Neural progenitor cell (in vitro differentiated cells): ENCODE measurements around the gene IGFBP4. TPM values are rescaled to one million over a fixed set of nuclear protein-coding genes. Genes with fewer than 3 reads are reported as not detected.

Experiments used
- DNase-seq: peaks from one replicate; pipeline ENCODE4 v3.0.0-alpha.2; 2016; ENCODE audit warnings: low spot score
- H2AFZ ChIP-seq: fragments of 200-600 bp; sonication (generic); replicated peaks from 2 replicates; pipeline ENCODE4 v1.6.1; 2016; ENCODE audit warnings: antibody characterized with exemption
- H3F3A ChIP-seq: fragments of 200-600 bp; sonication (generic); 2 replicates; pipeline ENCODE4 v1.6.1; 2016; ENCODE audit warnings: antibody characterized with exemption, low read depth
- H3K27ac ChIP-seq: fragments of 200-600 bp; sonication (generic); 2 replicates; pipeline ENCODE4 v1.5.1; 2016; ENCODE audit warnings: mild to moderate bottlenecking
- H3K27me3 ChIP-seq: fragments of 200-600 bp; sonication (generic); 2 replicates; pipeline ENCODE4 v1.6.1; 2016; ENCODE audit warnings: mild to moderate bottlenecking, moderate library complexity
- H3K36me3 ChIP-seq: fragments of 200-600 bp; sonication (generic); 2 replicates; pipeline ENCODE4 v1.5.1; 2016
- H3K4me1 ChIP-seq: fragments of 200-600 bp; sonication (generic); 2 replicates; pipeline ENCODE4 v1.6.1; 2016; ENCODE audit warnings: mixed run types
- H3K4me2 ChIP-seq: fragments of 200-600 bp; sonication (generic); 2 replicates; pipeline ENCODE4 v1.6.1; 2016
- H3K4me3 ChIP-seq: fragments of 200-600 bp; sonication (generic); 2 replicates; pipeline ENCODE4 v1.5.1; 2016
- H3K79me2 ChIP-seq: fragments of 200-600 bp; sonication (generic); 2 replicates; pipeline ENCODE4 v1.6.1; 2016; ENCODE audit warnings: low read depth
- H3K9ac ChIP-seq: fragments of 200-600 bp; sonication (generic); 2 replicates; pipeline ENCODE4 v1.6.1; 2016
- H3K9me3 ChIP-seq: fragments of 200-600 bp; sonication (generic); 2 replicates; pipeline ENCODE4 v1.5.1; 2016; ENCODE audit warnings: low read depth
- H4K20me1 ChIP-seq: fragments of 200-600 bp; sonication (generic); 2 replicates; pipeline ENCODE4 v1.6.1; 2016; ENCODE audit warnings: low read depth
- H3K27ac Mint-ChIP-seq: 3 replicates; pipeline ENCODE4 v1.8.0; 2021; ENCODE audit warnings: mixed read lengths
- H3K27me3 Mint-ChIP-seq: 2 replicates; pipeline ENCODE4 v1.8.0; 2022; ENCODE audit warnings: low read depth, mild to moderate bottlenecking, inconsistent platforms, moderate library complexity, mixed read lengths; ENCODE audit not compliant: insufficient read depth
- H3K36me3 Mint-ChIP-seq: 3 replicates; pipeline ENCODE4 v1.8.0; 2021; ENCODE audit warnings: mixed read lengths
- H3K4me1 Mint-ChIP-seq: 3 replicates; pipeline ENCODE4 v1.8.0; 2021; ENCODE audit warnings: mixed read lengths
- H3K4me3 Mint-ChIP-seq: 3 replicates; pipeline ENCODE4 v1.8.0; 2021; ENCODE audit warnings: mild to moderate bottlenecking, moderate library complexity, mixed read lengths
- H3K9me3 Mint-ChIP-seq: 3 replicates; pipeline ENCODE4 v1.8.0; 2020; ENCODE audit warnings: mixed read lengths
- EZH2 ChIP-seq: fragments of 200-600 bp; sonication (generic); IDR thresholded peaks from 2 replicates; pipeline ENCODE4 v1.6.1; 2017; ENCODE audit warnings: antibody characterized with exemption, mild to moderate bottlenecking, moderate library complexity
- EZH2phosphoT487 ChIP-seq: fragments of 200-600 bp; sonication (generic); IDR thresholded peaks from 2 replicates; pipeline ENCODE4 v1.6.1; 2017; ENCODE audit warnings: antibody characterized with exemption
- total RNA-seq: library from RNA; depleted of rRNA; stranded (reverse); fragments of >200 nt; gene quantifications from 2 replicates; pipeline ENCODE4 v1.2.3, GENCODE V29; 2015; ENCODE audit warnings: low replicate concordance
- TF ChIP-seq, protein P1 (sequence below): fragments of 200-600 bp; sonication (generic); IDR thresholded peaks from 2 replicates; pipeline ENCODE4 v1.5.1; 2017; ENCODE audit warnings: antibody characterized with exemption, mild to moderate bottlenecking

IGFBP4 gene
- total RNA-seq, 1 donor from 2014 or later = 14.4 TPM

DNA sequence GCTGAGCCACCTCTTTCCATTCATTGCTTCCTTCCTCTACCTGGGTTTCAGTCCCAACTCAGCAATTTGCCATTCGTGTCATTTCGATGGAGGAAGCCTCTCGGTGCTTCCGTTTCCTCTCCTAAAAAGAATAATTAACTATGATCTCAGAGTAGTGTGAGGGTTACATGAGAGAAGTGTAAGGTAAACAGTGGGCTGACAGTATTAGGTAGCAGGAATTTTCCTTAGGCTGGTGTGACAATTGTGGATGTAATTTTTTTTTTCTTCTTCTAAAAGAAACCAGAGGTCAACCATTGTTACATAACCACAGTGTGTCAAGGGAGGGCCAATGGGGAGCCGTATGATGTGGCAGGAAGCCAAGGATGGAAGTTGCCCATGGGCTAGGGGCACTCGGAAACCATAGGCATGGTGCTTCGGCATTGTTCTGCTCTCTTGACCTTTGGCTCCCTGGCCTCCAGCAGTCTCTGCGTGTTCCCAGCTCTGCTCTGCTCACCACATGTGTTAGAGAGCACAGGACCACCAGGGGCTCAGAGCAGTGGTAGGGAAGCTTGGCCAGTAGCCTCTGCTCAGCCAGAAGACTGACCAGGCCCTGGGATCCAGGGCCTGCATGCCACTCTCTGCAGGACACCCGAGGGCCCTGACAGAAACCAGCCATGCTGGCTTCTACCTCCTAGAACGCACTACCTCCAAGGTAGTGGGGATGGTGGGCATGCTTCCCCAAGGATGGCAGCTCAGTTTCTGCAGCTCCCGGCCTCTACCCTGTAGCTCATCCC, 23.5 kb upstream of the IGFBP4 start:
- Mint-ChIP-seq H3K4me1 (peaks cover 42% of the 10 kb centered on the region), H3K27ac (peak overlapping the region; percentile 35), H3K9me3 (no peaks in the 10 kb centered on the region), H3K4me3 (peak overlapping the region; percentile 52), H3K36me3 (peaks cover 9% of the 10 kb centered on the region), H3K27me3 (peaks cover 2% of the 10 kb centered on the region)
- Histone ChIP-seq H3K36me3 (peaks cover 11% of the 10 kb centered on the region), H3K9me3 (no peaks in the 10 kb centered on the region), H3K4me3 (no peak overlapping the region), H3K79me2 (peaks cover 30% of the 10 kb centered on the region), H3K9ac (no peak overlapping the region), H3F3A (peaks cover 36% of the 10 kb centered on the region), H3K27me3 (no peaks in the 10 kb centered on the region), H2AFZ (no peak overlapping the region), H3K4me2 (no peak overlapping the region), H4K20me1 (peaks cover 24% of the 10 kb centered on the region), H3K27ac (no peak overlapping the region), H3K4me1 (peaks cover 30% of the 10 kb centered on the region)
- peak; percentile 34 for DNase-seq
- no peak for TF ChIP-seq EZH2
- no peak for TF ChIP-seq EZH2phosphoT487
- TF ChIP-seq, protein P1, sequence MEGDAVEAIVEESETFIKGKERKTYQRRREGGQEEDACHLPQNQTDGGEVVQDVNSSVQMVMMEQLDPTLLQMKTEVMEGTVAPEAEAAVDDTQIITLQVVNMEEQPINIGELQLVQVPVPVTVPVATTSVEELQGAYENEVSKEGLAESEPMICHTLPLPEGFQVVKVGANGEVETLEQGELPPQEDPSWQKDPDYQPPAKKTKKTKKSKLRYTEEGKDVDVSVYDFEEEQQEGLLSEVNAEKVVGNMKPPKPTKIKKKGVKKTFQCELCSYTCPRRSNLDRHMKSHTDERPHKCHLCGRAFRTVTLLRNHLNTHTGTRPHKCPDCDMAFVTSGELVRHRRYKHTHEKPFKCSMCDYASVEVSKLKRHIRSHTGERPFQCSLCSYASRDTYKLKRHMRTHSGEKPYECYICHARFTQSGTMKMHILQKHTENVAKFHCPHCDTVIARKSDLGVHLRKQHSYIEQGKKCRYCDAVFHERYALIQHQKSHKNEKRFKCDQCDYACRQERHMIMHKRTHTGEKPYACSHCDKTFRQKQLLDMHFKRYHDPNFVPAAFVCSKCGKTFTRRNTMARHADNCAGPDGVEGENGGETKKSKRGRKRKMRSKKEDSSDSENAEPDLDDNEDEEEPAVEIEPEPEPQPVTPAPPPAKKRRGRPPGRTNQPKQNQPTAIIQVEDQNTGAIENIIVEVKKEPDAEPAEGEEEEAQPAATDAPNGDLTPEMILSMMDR = no peak

DNA sequence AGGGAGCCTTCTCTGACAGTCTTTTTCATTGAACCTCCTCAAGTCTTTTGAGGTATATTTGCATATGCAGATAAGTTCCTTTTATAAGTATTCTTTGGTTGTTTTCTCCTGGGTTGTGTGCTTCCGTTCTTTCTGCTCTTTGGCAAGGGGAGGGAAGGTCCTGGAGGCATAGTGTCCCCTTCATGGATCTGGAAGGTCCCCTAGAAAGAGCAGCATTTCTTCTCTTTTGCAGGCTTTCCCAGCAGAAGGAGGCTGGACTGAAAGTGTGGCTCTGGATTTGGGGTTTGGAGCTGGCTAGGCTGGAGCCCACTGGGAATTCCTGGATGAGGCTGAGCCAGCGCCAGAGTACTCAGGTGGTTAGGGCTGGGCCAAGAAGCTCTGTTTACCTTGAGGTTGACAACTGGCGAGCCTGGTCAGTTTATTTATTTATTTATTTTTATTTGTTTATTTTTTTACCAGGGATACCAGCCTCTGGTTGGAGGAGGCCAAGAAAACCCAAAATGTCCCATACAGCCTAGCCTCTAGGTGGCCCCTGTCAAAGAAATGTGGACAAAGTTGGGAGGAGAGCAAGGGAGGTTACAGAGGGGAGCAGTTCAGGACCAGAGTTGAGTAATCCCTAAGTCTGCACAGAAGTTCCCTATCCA, 20.1 kb upstream of the IGFBP4 start:
- peaks cover 5% of the 10 kb centered on the region for H3K9me3 Mint-ChIP-seq
- Histone ChIP-seq H3K79me2 (no peaks in the 10 kb centered on the region), H3K36me3 (no peaks in the 10 kb centered on the region), H4K20me1 (no peaks in the 10 kb centered on the region), H3K9me3 (no peaks in the 10 kb centered on the region), H3K27me3 (no peaks in the 10 kb centered on the region), H3K9ac (peak overlapping the region; percentile 37), H3K4me2 (peak overlapping the region; percentile 89), H2AFZ (peak overlapping the region; percentile 97), H3K4me1 (peaks cover 16% of the 10 kb centered on the region), H3K4me3 (peak overlapping the region; percentile 55), H3F3A (peaks cover 17% of the 10 kb centered on the region), H3K27ac (peak overlapping the region; percentile 80)
- TF ChIP-seq EZH2phosphoT487 = no peak
- TF ChIP-seq, protein P1 = peak; percentile 49
- TF ChIP-seq EZH2 = no peak
- H3K4me1 Mint-ChIP-seq = peaks cover 31% of the 10 kb centered on the region
- no peaks in the 10 kb centered on the region for H3K36me3 Mint-ChIP-seq
- peak overlapping the region; percentile 48 for H3K27ac Mint-ChIP-seq
- no peaks in the 10 kb centered on the region for H3K27me3 Mint-ChIP-seq
- H3K4me3 Mint-ChIP-seq = peak overlapping the region; percentile 6
- DNase-seq = peak; percentile 66

DNA sequence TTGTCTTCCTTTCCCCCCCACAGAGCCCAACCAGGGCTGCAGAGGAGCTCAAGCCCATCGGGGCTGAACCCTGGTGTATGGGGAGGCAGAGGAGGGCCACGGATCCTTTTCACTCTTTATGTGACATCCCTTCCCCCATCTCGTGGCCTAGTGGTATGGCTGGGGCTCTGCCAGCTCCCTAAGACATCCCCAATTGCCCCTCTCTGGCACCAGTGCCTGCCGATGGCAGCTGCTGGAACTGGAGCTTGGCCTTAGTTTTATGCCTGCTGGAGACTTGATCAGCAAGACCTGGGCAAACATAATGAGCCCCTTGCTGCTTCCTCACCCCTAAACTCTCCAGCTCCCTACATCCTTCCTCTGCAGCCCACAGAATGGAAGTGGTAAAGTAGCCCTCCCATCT, 17.5 kb upstream of the IGFBP4 start:
- H3K9ac ChIP-seq = no peak overlapping the region
- H2AFZ ChIP-seq = peak overlapping the region; percentile 69
- no peak overlapping the region for H3K27ac ChIP-seq
- H3K36me3 Mint-ChIP-seq = no peaks in the 10 kb centered on the region
- TF ChIP-seq, protein P1 = no peak
- TF ChIP-seq EZH2 (no peak), EZH2phosphoT487 (no peak)
- no peaks in the 10 kb centered on the region for H3K9me3 ChIP-seq
- H3K27ac Mint-ChIP-seq = peak overlapping the region; percentile 50
- no peak overlapping the region for H3K4me3 Mint-ChIP-seq
- peaks cover 3% of the 10 kb centered on the region for H3K27me3 Mint-ChIP-seq
- peaks cover 12% of the 10 kb centered on the region for H3F3A ChIP-seq
- H3K4me3 ChIP-seq = no peak overlapping the region
- H4K20me1 ChIP-seq = no peaks in the 10 kb centered on the region
- H3K27me3 ChIP-seq = no peaks in the 10 kb centered on the region
- no peaks in the 10 kb centered on the region for H3K36me3 ChIP-seq
- H3K4me2 ChIP-seq = no peak overlapping the region
- peaks cover 17% of the 10 kb centered on the region for H3K4me1 Mint-ChIP-seq
- peaks cover 10% of the 10 kb centered on the region for H3K9me3 Mint-ChIP-seq
- no peaks in the 10 kb centered on the region for H3K79me2 ChIP-seq
- no peak for DNase-seq
- H3K4me1 ChIP-seq = peaks cover 13% of the 10 kb centered on the region
